ENCODE data around the gene GDF3. TPM values are rescaled to one million over a fixed set of nuclear protein-coding genes. Genes with fewer than 3 reads are reported as not detected.

Gene GDF3
- total RNA-seq, 1 donor from 2014 or later, result 1.0 TPM

- Histone ChIP-seq H3K4me3 (ENCODE audit: low read length in 3 of 3) (no peak overlapping the region), H3K4me1 (ENCODE audit: control insufficient read depth in 3 of 3, insufficient read depth in 3 of 3, low read length in 3 of 3) (no peaks in the 10 kb centered on the region), H3K36me3 (ENCODE audit: control insufficient read depth in 3 of 3, insufficient read depth in 3 of 3, low read length in 3 of 3) (no peaks in the 10 kb centered on the region), H3K27me3 (ENCODE audit: control insufficient read depth in 3 of 3, insufficient read depth in 3 of 3, low read length in 3 of 3) (no peaks in the 10 kb centered on the region), H3K9ac (ENCODE audit: low read depth in 1 of 3, low read length in 3 of 3) (no peak overlapping the region), H3K9me3 (ENCODE audit: control insufficient read depth in 3 of 3, low read length in 3 of 3) (no peaks in the 10 kb centered on the region), H3K27ac (ENCODE audit: low read depth, low read length) (no peak overlapping the region)
These were observed 27.4 kb downstream of the GDF3 start for GRCh38 chr12:7668171-7668570.

DNA sequence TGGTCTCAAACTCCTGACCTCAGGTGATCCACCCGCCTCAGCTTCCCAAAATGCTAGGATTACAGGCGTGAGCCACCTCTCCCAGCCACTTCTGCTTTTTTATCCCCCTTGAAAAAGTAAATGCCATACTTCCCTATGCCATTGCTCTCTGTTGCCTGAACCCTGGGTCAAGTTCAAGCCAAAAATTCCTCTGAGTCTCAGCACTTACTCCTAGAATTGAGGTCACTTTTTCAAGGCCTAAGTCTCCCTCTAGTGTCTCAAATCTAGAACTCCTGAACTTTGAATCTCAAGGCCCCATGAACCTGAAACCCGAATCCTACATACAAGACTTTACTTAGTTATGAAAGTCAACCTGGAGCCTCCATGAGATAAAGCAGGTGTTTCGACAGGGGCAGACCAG lies 28.4 kb downstream of the GDF3 start:
- Histone ChIP-seq H3K27ac (ENCODE audit: low read depth, low read length) (no peak overlapping the region), H3K9ac (ENCODE audit: low read depth in 1 of 3, low read length in 3 of 3) (no peak overlapping the region), H3K27me3 (ENCODE audit: control insufficient read depth in 3 of 3, insufficient read depth in 3 of 3, low read length in 3 of 3) (no peaks in the 10 kb centered on the region), H3K4me1 (ENCODE audit: control insufficient read depth in 3 of 3, insufficient read depth in 3 of 3, low read length in 3 of 3) (no peaks in the 10 kb centered on the region), H3K4me3 (ENCODE audit: low read length in 3 of 3) (no peak overlapping the region), H3K36me3 (ENCODE audit: control insufficient read depth in 3 of 3, insufficient read depth in 3 of 3, low read length in 3 of 3) (no peaks in the 10 kb centered on the region), H3K9me3 (ENCODE audit: control insufficient read depth in 3 of 3, low read length in 3 of 3) (no peaks in the 10 kb centered on the region)

DNA sequence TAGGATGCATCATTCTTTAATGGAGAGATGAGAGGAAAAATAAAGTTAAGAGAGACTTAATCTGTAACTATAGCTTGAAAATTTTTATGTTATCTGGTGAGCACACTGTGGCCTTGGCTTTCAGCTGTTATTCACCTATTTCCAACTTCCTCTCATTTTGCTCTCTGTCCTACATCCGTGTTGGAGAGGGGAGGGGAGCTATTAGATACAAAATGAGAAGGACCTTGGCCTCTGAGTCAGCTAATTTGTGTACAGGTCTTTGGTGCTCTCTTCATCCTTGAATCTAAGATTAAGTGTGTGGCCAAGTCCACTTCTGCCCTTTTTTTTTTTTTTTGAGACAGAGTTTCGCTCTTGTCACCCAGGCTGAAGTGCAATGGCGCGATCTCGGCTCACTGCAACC lies 29.0 kb downstream of the GDF3 start:
- H3K4me1 ChIP-seq (ENCODE audit: control insufficient read depth in 3 of 3, insufficient read depth in 3 of 3, low read length in 3 of 3), result no peaks in the 10 kb centered on the region
- H3K27me3 ChIP-seq (ENCODE audit: control insufficient read depth in 3 of 3, insufficient read depth in 3 of 3, low read length in 3 of 3), result no peaks in the 10 kb centered on the region
- no peak overlapping the region for H3K27ac ChIP-seq (ENCODE audit: low read depth, low read length)
- no peak overlapping the region for H3K9ac ChIP-seq (ENCODE audit: low read depth in 1 of 3, low read length in 3 of 3)
- H3K9me3 ChIP-seq (ENCODE audit: control insufficient read depth in 3 of 3, low read length in 3 of 3), result no peaks in the 10 kb centered on the region
- H3K4me3 ChIP-seq (ENCODE audit: low read length in 3 of 3), result no peak overlapping the region
- H3K36me3 ChIP-seq (ENCODE audit: control insufficient read depth in 3 of 3, insufficient read depth in 3 of 3, low read length in 3 of 3), result no peaks in the 10 kb centered on the region

DNA sequence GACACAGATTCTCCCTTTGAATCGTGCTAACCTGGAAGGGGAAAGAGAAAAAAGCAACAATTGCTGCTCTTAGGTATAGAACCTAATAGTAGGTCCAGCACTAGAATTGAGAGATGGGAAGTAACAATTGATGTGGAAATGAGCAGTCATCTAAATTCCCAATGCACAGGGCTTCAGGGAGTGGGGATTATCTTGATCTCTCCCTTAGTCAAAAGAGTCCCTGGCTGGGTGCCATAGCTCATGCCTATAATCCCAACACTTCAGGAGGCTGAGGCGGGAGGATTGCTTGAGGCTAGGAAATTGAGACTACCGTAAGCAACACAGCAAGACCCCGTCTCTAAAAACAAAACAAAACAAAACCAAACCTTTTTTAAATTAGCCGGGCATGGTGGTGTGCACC lies 33.8 kb downstream of the GDF3 start:
- no peak overlapping the region for H3K4me3 ChIP-seq (ENCODE audit: low read length in 3 of 3)
- H3K9me3 ChIP-seq (ENCODE audit: control insufficient read depth in 3 of 3, low read length in 3 of 3), result no peaks in the 10 kb centered on the region
- no peaks in the 10 kb centered on the region for H3K4me1 ChIP-seq (ENCODE audit: control insufficient read depth in 3 of 3, insufficient read depth in 3 of 3, low read length in 3 of 3)
- H3K27me3 ChIP-seq (ENCODE audit: control insufficient read depth in 3 of 3, insufficient read depth in 3 of 3, low read length in 3 of 3), result no peaks in the 10 kb centered on the region
- H3K27ac ChIP-seq (ENCODE audit: low read depth, low read length), result no peak overlapping the region
- H3K9ac ChIP-seq (ENCODE audit: low read depth in 1 of 3, low read length in 3 of 3), result no peak overlapping the region
- H3K36me3 ChIP-seq (ENCODE audit: control insufficient read depth in 3 of 3, insufficient read depth in 3 of 3, low read length in 3 of 3), result no peaks in the 10 kb centered on the region

DNA sequence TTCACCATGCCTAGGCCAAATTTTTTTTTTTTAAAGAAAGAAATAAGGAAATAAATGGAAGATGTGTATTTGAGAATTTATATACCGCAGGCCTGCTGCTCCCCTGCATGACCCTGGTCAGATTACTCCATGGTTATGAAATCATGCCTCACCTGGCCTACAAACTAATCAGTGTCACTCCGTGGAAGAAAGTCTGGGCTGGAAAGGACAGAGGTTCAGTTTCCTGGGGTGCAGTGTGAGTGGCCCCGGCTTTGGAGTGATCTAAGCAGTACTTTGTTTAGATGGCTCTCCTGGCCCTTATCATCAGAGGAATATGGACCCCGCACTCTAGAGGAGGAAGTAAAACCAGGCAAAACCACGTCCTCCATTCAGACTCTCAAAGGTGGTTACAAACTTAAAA lies 39.5 kb downstream of the GDF3 start:
- Histone ChIP-seq H3K36me3 (ENCODE audit: control insufficient read depth in 3 of 3, insufficient read depth in 3 of 3, low read length in 3 of 3) (no peaks in the 10 kb centered on the region), H3K9me3 (ENCODE audit: control insufficient read depth in 3 of 3, low read length in 3 of 3) (no peaks in the 10 kb centered on the region), H3K4me1 (ENCODE audit: control insufficient read depth in 3 of 3, insufficient read depth in 3 of 3, low read length in 3 of 3) (no peaks in the 10 kb centered on the region), H3K9ac (ENCODE audit: low read depth in 1 of 3, low read length in 3 of 3) (no peak overlapping the region), H3K4me3 (ENCODE audit: low read length in 3 of 3) (no peak overlapping the region), H3K27ac (ENCODE audit: low read depth, low read length) (no peak overlapping the region), H3K27me3 (ENCODE audit: control insufficient read depth in 3 of 3, insufficient read depth in 3 of 3, low read length in 3 of 3) (no peaks in the 10 kb centered on the region)

DNA sequence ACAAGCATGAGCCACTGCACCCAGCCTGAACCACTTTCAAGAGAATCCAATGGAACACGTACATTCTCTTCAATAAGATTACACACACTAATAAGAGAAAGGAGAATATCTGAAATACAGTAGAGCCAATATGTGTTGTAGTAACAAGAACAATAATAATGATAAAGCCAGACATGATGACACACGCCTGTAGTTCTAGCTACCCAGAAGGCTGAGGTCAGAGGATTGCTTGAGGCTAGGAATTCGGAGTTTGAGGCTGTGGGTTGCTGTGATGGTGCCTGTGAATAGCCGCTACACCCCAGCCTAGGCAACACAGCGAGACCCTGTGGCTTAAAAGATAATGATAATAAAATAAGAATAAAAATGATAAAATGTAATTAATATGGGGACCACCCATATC lies 45.5 kb downstream of the GDF3 start:
- Histone ChIP-seq H3K27me3 (ENCODE audit: control insufficient read depth in 3 of 3, insufficient read depth in 3 of 3, low read length in 3 of 3) (no peaks in the 10 kb centered on the region), H3K4me3 (ENCODE audit: low read length in 3 of 3) (no peak overlapping the region), H3K4me1 (ENCODE audit: control insufficient read depth in 3 of 3, insufficient read depth in 3 of 3, low read length in 3 of 3) (no peaks in the 10 kb centered on the region), H3K9ac (ENCODE audit: low read depth in 1 of 3, low read length in 3 of 3) (no peak overlapping the region), H3K9me3 (ENCODE audit: control insufficient read depth in 3 of 3, low read length in 3 of 3) (no peaks in the 10 kb centered on the region), H3K36me3 (ENCODE audit: control insufficient read depth in 3 of 3, insufficient read depth in 3 of 3, low read length in 3 of 3) (no peaks in the 10 kb centered on the region), H3K27ac (ENCODE audit: low read depth, low read length) (no peak overlapping the region)

GRCh38 chr12:7647071-7647470 lies 48.5 kb downstream of the GDF3 start:
- Histone ChIP-seq H3K9me3 (ENCODE audit: control insufficient read depth in 3 of 3, low read length in 3 of 3) (no peaks in the 10 kb centered on the region), H3K36me3 (ENCODE audit: control insufficient read depth in 3 of 3, insufficient read depth in 3 of 3, low read length in 3 of 3) (no peaks in the 10 kb centered on the region), H3K27ac (ENCODE audit: low read depth, low read length) (no peak overlapping the region), H3K9ac (ENCODE audit: low read depth in 1 of 3, low read length in 3 of 3) (no peak overlapping the region), H3K4me3 (ENCODE audit: low read length in 3 of 3) (no peak overlapping the region), H3K4me1 (ENCODE audit: control insufficient read depth in 3 of 3, insufficient read depth in 3 of 3, low read length in 3 of 3) (no peaks in the 10 kb centered on the region), H3K27me3 (ENCODE audit: control insufficient read depth in 3 of 3, insufficient read depth in 3 of 3, low read length in 3 of 3) (peaks cover 0 to 2% (median 0%) of the 10 kb centered on the region in 3 donors)

- no peaks in the 10 kb centered on the region for H3K36me3 ChIP-seq (ENCODE audit: control insufficient read depth in 3 of 3, insufficient read depth in 3 of 3, low read length in 3 of 3)
- no peak overlapping the region for H3K27ac ChIP-seq (ENCODE audit: low read depth, low read length)
- H3K9me3 ChIP-seq (ENCODE audit: control insufficient read depth in 3 of 3, low read length in 3 of 3), result no peaks in the 10 kb centered on the region
- no peak overlapping the region for H3K4me3 ChIP-seq (ENCODE audit: low read length in 3 of 3)
- H3K4me1 ChIP-seq (ENCODE audit: control insufficient read depth in 3 of 3, insufficient read depth in 3 of 3, low read length in 3 of 3), result no peaks in the 10 kb centered on the region
- H3K27me3 ChIP-seq (ENCODE audit: control insufficient read depth in 3 of 3, insufficient read depth in 3 of 3, low read length in 3 of 3), result peaks cover 0 to 3% (median 0%) of the 10 kb centered on the region in 3 donors
- H3K9ac ChIP-seq (ENCODE audit: low read depth in 1 of 3, low read length in 3 of 3), result no peak overlapping the region
These were observed 49.4 kb downstream of the GDF3 start for GRCh38 chr12:7646178-7646475.

GRCh38 chr12:7645395-7646177 lies 50.0 kb downstream of the GDF3 start:
- Histone ChIP-seq H3K4me1 (ENCODE audit: control insufficient read depth in 3 of 3, insufficient read depth in 3 of 3, low read length in 3 of 3) (no peaks in the 10 kb centered on the region), H3K27me3 (ENCODE audit: control insufficient read depth in 3 of 3, insufficient read depth in 3 of 3, low read length in 3 of 3) (peaks cover 0 to 8% (median 4%) of the 10 kb centered on the region in 3 donors), H3K27ac (ENCODE audit: low read depth, low read length) (no peak overlapping the region), H3K36me3 (ENCODE audit: control insufficient read depth in 3 of 3, insufficient read depth in 3 of 3, low read length in 3 of 3) (no peaks in the 10 kb centered on the region), H3K4me3 (ENCODE audit: low read length in 3 of 3) (no peak overlapping the region), H3K9me3 (ENCODE audit: control insufficient read depth in 3 of 3, low read length in 3 of 3) (no peaks in the 10 kb centered on the region), H3K9ac (ENCODE audit: low read depth in 1 of 3, low read length in 3 of 3) (no peak overlapping the region)

GRCh38 chr12:7642876-7643309 lies 52.7 kb downstream of the GDF3 start:
- peaks cover 0 to 20% (median 13%) of the 10 kb centered on the region in 3 donors for H3K27me3 ChIP-seq (ENCODE audit: control insufficient read depth in 3 of 3, insufficient read depth in 3 of 3, low read length in 3 of 3)
- no peak overlapping the region for H3K9ac ChIP-seq (ENCODE audit: low read depth in 1 of 3, low read length in 3 of 3)
- no peaks in the 10 kb centered on the region for H3K36me3 ChIP-seq (ENCODE audit: control insufficient read depth in 3 of 3, insufficient read depth in 3 of 3, low read length in 3 of 3)

More at GRCh38 chr12:7642876-7643309, 52.7 kb downstream of the GDF3 start:
- H3K4me1 ChIP-seq (ENCODE audit: control insufficient read depth in 3 of 3, insufficient read depth in 3 of 3, low read length in 3 of 3), result peaks cover 0 to 4% (median 0%) of the 10 kb centered on the region in 3 donors
- no peak overlapping the region for H3K27ac ChIP-seq (ENCODE audit: low read depth, low read length)
- no peaks in the 10 kb centered on the region for H3K9me3 ChIP-seq (ENCODE audit: control insufficient read depth in 3 of 3, low read length in 3 of 3)
- no peak overlapping the region for H3K4me3 ChIP-seq (ENCODE audit: low read length in 3 of 3)

All from skeletal muscle tissue (tissue), 4 donors.